ENCODE data around the gene NGEF. TPM values are rescaled to one million over a fixed set of nuclear protein-coding genes. Genes with fewer than 3 reads are reported as not detected.

Gene NGEF
- total RNA-seq, 4 donors from 2014 or later, result 46.1 to 105 (median 68.8) TPM

GRCh38 chr2:232980683-232981082 lies 32.4 kb downstream of the NGEF start:
- Histone ChIP-seq H3K27me3 (peaks cover 5% of the 10 kb centered on the region), H3K27ac (peak overlapping the region; percentile 65 to 80 (median 76)), H3K4me1 (peaks cover 10 to 28% (median 19%) of the 10 kb centered on the region in 4 donors), H3K36me3 (no peaks in the 10 kb centered on the region), H3K4me3 (no peak overlapping the region), H3K9me3 (no peaks in the 10 kb centered on the region)
- in situ Hi-C loops (cut with MboI; ENCODE audit: low pct_ligation_motif_present in 1 of 4, low pct_unique_long_range_greater_than_20kb in 1 of 4, low sequenced_read_pairs in 3 of 4) (no loop called here), intact Hi-C loops (cut with DNase I; ENCODE audit: low total_unique reads) (no loop called here)
- 63 to 92% methylated on average over 2 to 7 of the region's 7 CpGs for WGBS, 2 donors (ENCODE audit: low coverage in 1 of 2)
- no peak for DNase-seq
- TF ChIP-seq CTCF (IDR thresholded peaks at IDR 0.05) (no peak), POLR2AphosphoS5 (IDR thresholded peaks at IDR 0.05) (no peak), POLR2A (IDR thresholded peaks at IDR 0.05) (no peak)

GRCh38 chr2:232979871-232980461 lies 33.1 kb downstream of the NGEF start:
- H3K4me3 ChIP-seq, result no peak overlapping the region
- peaks cover 10 to 28% (median 19%) of the 10 kb centered on the region in 4 donors for H3K4me1 ChIP-seq
- H3K27me3 ChIP-seq, result peaks cover 5% of the 10 kb centered on the region
- H3K9me3 ChIP-seq, result no peaks in the 10 kb centered on the region
- peak; percentile 67 for DNase-seq
- in situ Hi-C loops (cut with MboI; ENCODE audit: low pct_ligation_motif_present in 1 of 4, low pct_unique_long_range_greater_than_20kb in 1 of 4, low sequenced_read_pairs in 3 of 4), result no loop called here
- no peaks in the 10 kb centered on the region for H3K36me3 ChIP-seq
- peak overlapping the region; percentile 65 to 80 (median 76) for H3K27ac ChIP-seq
- 49% methylated on average over 7 of the region's 7 CpGs; no CpG with 5 or more reads in 1 of the 2 donors for WGBS, 2 donors (ENCODE audit: low coverage in 1 of 2)
- TF ChIP-seq POLR2AphosphoS5 (IDR thresholded peaks at IDR 0.05) (peak in 1 of 3 donors; percentile 38), POLR2A (IDR thresholded peaks at IDR 0.05) (peak; percentile 32), CTCF (IDR thresholded peaks at IDR 0.05) (no peak), EP300 (IDR thresholded peaks at IDR 0.05; ENCODE audit: low read depth) (no peak)
- intact Hi-C loops (cut with DNase I; ENCODE audit: low total_unique reads), result no loop called here

- no peak for DNase-seq
Observed at GRCh38 chr2:232977438-232977971, 35.6 kb downstream of the NGEF start.

More at GRCh38 chr2:232977438-232977971, 35.6 kb downstream of the NGEF start:
- no peak overlapping the region for H3K4me3 ChIP-seq
- 86% methylated on average over 8 of the region's 10 CpGs; no CpG with 5 or more reads in 1 of the 2 donors for WGBS, 2 donors (ENCODE audit: low coverage in 1 of 2)
- intact Hi-C loops (cut with DNase I; ENCODE audit: low total_unique reads) (no loop called here), in situ Hi-C loops (cut with MboI; ENCODE audit: low pct_ligation_motif_present in 1 of 4, low pct_unique_long_range_greater_than_20kb in 1 of 4, low sequenced_read_pairs in 3 of 4) (no loop called here)
- no peaks in the 10 kb centered on the region for H3K36me3 ChIP-seq
- H3K27me3 ChIP-seq, result peaks cover 5% of the 10 kb centered on the region
- H3K27ac ChIP-seq, result no peak overlapping the region
- TF ChIP-seq EP300 (IDR thresholded peaks at IDR 0.05; ENCODE audit: low read depth) (no peak), CTCF (IDR thresholded peaks at IDR 0.05) (no peak), POLR2A (IDR thresholded peaks at IDR 0.05) (no peak), POLR2AphosphoS5 (IDR thresholded peaks at IDR 0.05) (no peak)
- peaks cover 10 to 28% (median 19%) of the 10 kb centered on the region in 4 donors for H3K4me1 ChIP-seq
- no peaks in the 10 kb centered on the region for H3K9me3 ChIP-seq

Measured in transverse colon (tissue), 4 donors.